ENCODE results near the gene PCP4L1. TPM values are rescaled to one million over a fixed set of nuclear protein-coding genes. Genes with fewer than 3 reads are reported as not detected.

Gene PCP4L1
- total RNA-seq, 1 experiment from 2014 or later, result not detected

GRCh38 chr1:161282991-161283390, 24.4 kb downstream of the PCP4L1 start:
- H4K20me1 ChIP-seq (ENCODE audit: insufficient read depth), result no peaks in the 10 kb centered on the region
- no peak overlapping the region for H3K9ac ChIP-seq (ENCODE audit: low read length)
- H3K27me3 ChIP-seq (ENCODE audit: insufficient read depth, low read length), result peaks cover 23% of the 10 kb centered on the region; the same call in 1 of the 2 replicates
- intact Hi-C loops (cut with micrococcal nuclease), result no loop called here
- DNase-seq (ENCODE audit: low read depth, low spot score) (no peak), ATAC-seq (no peak)
- no peak overlapping the region for H2AFZ ChIP-seq (ENCODE audit: low read depth, low read length, poor library complexity, severe bottlenecking)
- CTCF ChIA-PET, result interaction anchor here (1.0 kb wide), 1 partner anchor 8 kb away, joined by 5 read pairs; no protein-coding TSS in a partner anchor
- no peaks in the 10 kb centered on the region for H3K36me3 ChIP-seq (ENCODE audit: control insufficient read depth in 1 of 2, insufficient read depth in 2 of 2, low read length in 2 of 2)
- H3K9me3 ChIP-seq (ENCODE audit: control insufficient read depth in 1 of 2, insufficient read depth in 1 of 2, low read depth in 1 of 2, low read length in 2 of 2), result no peaks in the 10 kb centered on the region
- POLR2A ChIA-PET, result no interaction called here
- RAD21 ChIA-PET (ENCODE audit: low non-redundant PET in 1 of 2, low total read pairs in 2 of 2, uncharacterized antibody in 2 of 2, unreplicated experiment in 2 of 2), result no interaction called here
- H3K4me3 ChIP-seq (replicated peaks in 1 of 2; ENCODE audit: low read depth in 1 of 2, low read length in 2 of 2), result no peak overlapping the region
- TF ChIP-seq CBX3 (IDR thresholded peaks at IDR 0.05; ENCODE audit: low read depth) (no peak), ATF3 (IDR thresholded peaks at IDR 0.05) (no peak), EZH2phosphoT487 (IDR thresholded peaks at IDR 0.05; ENCODE audit: borderline replicate concordance) (no peak), EGR1 (IDR thresholded peaks at IDR 0.05; ENCODE audit: low read depth) (no peak), ELF1 (IDR thresholded peaks at IDR 0.05; ENCODE audit: borderline replicate concordance, low read depth) (no peak), POLR2AphosphoS5 (IDR thresholded peaks at IDR 0.05; ENCODE audit: low read depth, low read length) (no peak), TCF7L2 (IDR thresholded peaks at IDR 0.05; ENCODE audit: borderline replicate concordance, extremely low read depth, insufficient read depth, insufficient read length) (no peak), ZBTB33 (IDR thresholded peaks at IDR 0.05; ENCODE audit: extremely low read depth, insufficient replicate concordance, low read length) (no peak), YY1 (IDR thresholded peaks at IDR 0.05; ENCODE audit: extremely low read depth, insufficient replicate concordance, low read depth, low read length) (no peak), ZNF274 (IDR thresholded peaks at IDR 0.05; ENCODE audit: low read depth, low read length) (no peak), MAX (IDR thresholded peaks at IDR 0.05) (no peak), SP1 (IDR thresholded peaks at IDR 0.05; ENCODE audit: low read depth) (no peak), SIN3A (IDR thresholded peaks at IDR 0.05; ENCODE audit: low read depth) (no peak), FOSL1 (IDR thresholded peaks at IDR 0.05; ENCODE audit: low read depth) (no peak), EZH2 (IDR thresholded peaks at IDR 0.05) (no peak), JUND (IDR thresholded peaks at IDR 0.05) (no peak), CEBPB (IDR thresholded peaks at IDR 0.05; ENCODE audit: low read depth) (no peak), POLR2A (IDR thresholded peaks at IDR 0.05; ENCODE audit: borderline replicate concordance, extremely low read depth, insufficient read depth, insufficient read length) (no peak)
- TF ChIP-seq, protein P1, sequence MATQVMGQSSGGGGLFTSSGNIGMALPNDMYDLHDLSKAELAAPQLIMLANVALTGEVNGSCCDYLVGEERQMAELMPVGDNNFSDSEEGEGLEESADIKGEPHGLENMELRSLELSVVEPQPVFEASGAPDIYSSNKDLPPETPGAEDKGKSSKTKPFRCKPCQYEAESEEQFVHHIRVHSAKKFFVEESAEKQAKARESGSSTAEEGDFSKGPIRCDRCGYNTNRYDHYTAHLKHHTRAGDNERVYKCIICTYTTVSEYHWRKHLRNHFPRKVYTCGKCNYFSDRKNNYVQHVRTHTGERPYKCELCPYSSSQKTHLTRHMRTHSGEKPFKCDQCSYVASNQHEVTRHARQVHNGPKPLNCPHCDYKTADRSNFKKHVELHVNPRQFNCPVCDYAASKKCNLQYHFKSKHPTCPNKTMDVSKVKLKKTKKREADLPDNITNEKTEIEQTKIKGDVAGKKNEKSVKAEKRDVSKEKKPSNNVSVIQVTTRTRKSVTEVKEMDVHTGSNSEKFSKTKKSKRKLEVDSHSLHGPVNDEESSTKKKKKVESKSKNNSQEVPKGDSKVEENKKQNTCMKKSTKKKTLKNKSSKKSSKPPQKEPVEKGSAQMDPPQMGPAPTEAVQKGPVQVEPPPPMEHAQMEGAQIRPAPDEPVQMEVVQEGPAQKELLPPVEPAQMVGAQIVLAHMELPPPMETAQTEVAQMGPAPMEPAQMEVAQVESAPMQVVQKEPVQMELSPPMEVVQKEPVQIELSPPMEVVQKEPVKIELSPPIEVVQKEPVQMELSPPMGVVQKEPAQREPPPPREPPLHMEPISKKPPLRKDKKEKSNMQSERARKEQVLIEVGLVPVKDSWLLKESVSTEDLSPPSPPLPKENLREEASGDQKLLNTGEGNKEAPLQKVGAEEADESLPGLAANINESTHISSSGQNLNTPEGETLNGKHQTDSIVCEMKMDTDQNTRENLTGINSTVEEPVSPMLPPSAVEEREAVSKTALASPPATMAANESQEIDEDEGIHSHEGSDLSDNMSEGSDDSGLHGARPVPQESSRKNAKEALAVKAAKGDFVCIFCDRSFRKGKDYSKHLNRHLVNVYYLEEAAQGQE (IDR thresholded peaks at IDR 0.05; ENCODE audit: low read depth), result no peak
- no peaks in the 10 kb centered on the region for H3K4me1 ChIP-seq (ENCODE audit: control insufficient read depth in 1 of 2, insufficient read depth in 2 of 2, low read length in 2 of 2)
- H3K4me2 ChIP-seq (ENCODE audit: low read length), result no peak overlapping the region
- no TSS peak for BruUV-seq (replicated peaks)
- no peaks in the 10 kb centered on the region for H3K9me2 ChIP-seq (ENCODE audit: insufficient read depth)
- H3K79me2 ChIP-seq (ENCODE audit: insufficient read depth, low read length), result no peaks in the 10 kb centered on the region
- no peak overlapping the region for H3K27ac ChIP-seq (ENCODE audit: low read depth, low read length)

All from HCT116 (cell line).